Thoracic aorta (tissue), 2 donors: ENCODE measurements around the gene CHPT1. TPM values are rescaled to one million over a fixed set of nuclear protein-coding genes. Genes with fewer than 3 reads are reported as not detected.

Experiments
- ATAC-seq: fragments of 150-250 bp; one replicate; pipeline ENCODE4 v1.8.0; 2017; ENCODE audit warnings: low read depth; ENCODE audit not compliant: insufficient number of reproducible peaks, low FRiP score
- DNase-seq: peaks from one replicate; pipeline ENCODE4 v3.0.0-alpha.2; 2020; ENCODE audit warnings: low spot score
- H3K27ac ChIP-seq, 2 donors: fragments of 200-600 bp; sonication (generic); 1 replicate in 1 of 2; 2 replicates in 1 of 2; pipeline ENCODE4 v1.5.1; 2016; ENCODE audit warnings: mild to moderate bottlenecking in 2 of 2, moderate library complexity in 2 of 2
- H3K27me3 ChIP-seq: fragments of 200-600 bp; sonication (generic); replicated peaks from 2 replicates; pipeline ENCODE4 v1.6.0; 2016; ENCODE audit warnings: mild to moderate bottlenecking; ENCODE audit not compliant: insufficient read depth
- H3K36me3 ChIP-seq: fragments of 200-600 bp; sonication (generic); one replicate; pipeline ENCODE4 v1.5.1; 2016
- H3K4me1 ChIP-seq, 2 donors: fragments of 200-600 bp; sonication (generic); 1 replicate in 1 of 2; 2 replicates in 1 of 2; pipeline versions ENCODE4 v1.5.1 to v1.6.0; 2016; ENCODE audit warnings: low read depth in 2 of 2, mild to moderate bottlenecking in 1 of 2; ENCODE audit not compliant: control insufficient read depth in 1 of 2
- H3K4me3 ChIP-seq: fragments of 200-600 bp; sonication (generic); 2 replicates; pipeline ENCODE4 v1.5.1; 2016; ENCODE audit warnings: mild to moderate bottlenecking
- H3K9me3 ChIP-seq: fragments of 200-600 bp; sonication (generic); 2 replicates; pipeline ENCODE4 v1.5.1; 2016
- CTCF ChIP-seq: fragments of 200-600 bp; sonication (generic); IDR thresholded peaks from one replicate; pipeline ENCODE4 v1.5.1; 2019; ENCODE audit warnings: antibody characterized with exemption
- total RNA-seq, 2 donors: library from RNA; depleted of rRNA; stranded (reverse); fragments of >200 nt; gene quantifications; one replicate each; pipeline versions ENCODE4 v1.1.0 to v1.2.3, GENCODE V29; 2016

CHPT1 gene
- total RNA-seq, 2 donors from 2014 or later = 47.6 to 64.2 TPM

GRCh38 chr12:101694986-101695385, 2.5 kb upstream of the CHPT1 start:
- Histone ChIP-seq H3K27ac (no peak overlapping the region), H3K36me3 (no peaks in the 10 kb centered on the region), H3K4me1 (peaks cover 0 to 29% of the 10 kb centered on the region in 2 donors), H3K9me3 (no peaks in the 10 kb centered on the region), H3K27me3 (no peaks in the 10 kb centered on the region), H3K4me3 (no peak overlapping the region)
- no peak for ATAC-seq
- no peak for DNase-seq
- no peak for TF ChIP-seq CTCF

- no peak for ATAC-seq
- no peak for DNase-seq
- H3K4me1 ChIP-seq = peaks cover 5 to 35% of the 10 kb centered on the region in 2 donors
Measured at GRCh38 chr12:101695706-101696105, 1.7 kb upstream of the CHPT1 start.

GRCh38 chr12:101696251-101697196, 916 bp upstream of the CHPT1 start:
- peak overlapping the region; percentile 85 for H3K4me3 ChIP-seq
- DNase-seq (no peak), ATAC-seq (peak; percentile 27)

More at GRCh38 chr12:101695706-101696105, 1.7 kb upstream of the CHPT1 start:
- H3K9me3 ChIP-seq = no peaks in the 10 kb centered on the region
- no peak for TF ChIP-seq CTCF
- H3K36me3 ChIP-seq = no peaks in the 10 kb centered on the region
- H3K27me3 ChIP-seq = no peaks in the 10 kb centered on the region
- H3K4me3 ChIP-seq = no peak overlapping the region
- H3K27ac ChIP-seq = no peak overlapping the region

GRCh38 chr12:101697930-101698799, 725 bp downstream of the CHPT1 start:
- TF ChIP-seq CTCF = no peak
- Histone ChIP-seq H3K9me3 (no peaks in the 10 kb centered on the region), H3K36me3 (no peaks in the 10 kb centered on the region), H3K27ac (peak overlapping the region; percentile 82 to 86), H3K4me3 (peak overlapping the region; percentile 85), H3K27me3 (no peaks in the 10 kb centered on the region), H3K4me1 (peaks cover 9 to 47% of the 10 kb centered on the region in 2 donors)
- ATAC-seq = peak; percentile 30
- DNase-seq = no peak

More at GRCh38 chr12:101696251-101697196, 916 bp upstream of the CHPT1 start:
- Histone ChIP-seq H3K27ac (peak overlapping the region; percentile 82 to 86), H3K4me1 (peaks cover 6 to 43% of the 10 kb centered on the region in 2 donors), H3K9me3 (no peaks in the 10 kb centered on the region), H3K27me3 (no peaks in the 10 kb centered on the region), H3K36me3 (no peaks in the 10 kb centered on the region)
- TF ChIP-seq CTCF = no peak
